ENCODE data around the gene ZMIZ1.
A peak's percentile ranks its signal among the peaks of the same experiment; 100 is the strongest.

ZMIZ1 gene

GRCh38 chr10:79356104-79356503 is 287.3 kb downstream of the ZMIZ1 start:
- DNase-seq (ENCODE audit: low spot score): peak; percentile 8
- TF ChIP-seq CTCF (IDR thresholded peaks at IDR 0.05; ENCODE audit: extremely low read depth, missing control alignments): no peak

- no peak for DNase-seq (ENCODE audit: low spot score)
- no peak for TF ChIP-seq CTCF (IDR thresholded peaks at IDR 0.05; ENCODE audit: extremely low read depth, missing control alignments)
Measured at GRCh38 chr10:79357180-79357579, 288.4 kb downstream of the ZMIZ1 start.

GRCh38 chr10:79358811-79359210 is 290.0 kb downstream of the ZMIZ1 start:
- TF ChIP-seq CTCF (IDR thresholded peaks at IDR 0.05; ENCODE audit: extremely low read depth, missing control alignments): no peak
- DNase-seq (ENCODE audit: low spot score): peak; percentile 17

GRCh38 chr10:79359816-79360498 is 291.2 kb downstream of the ZMIZ1 start:
- DNase-seq (ENCODE audit: low spot score): no peak
- no peak for TF ChIP-seq CTCF (IDR thresholded peaks at IDR 0.05; ENCODE audit: extremely low read depth, missing control alignments)

- DNase-seq (ENCODE audit: low spot score): peak; percentile 3
- TF ChIP-seq CTCF (IDR thresholded peaks at IDR 0.05; ENCODE audit: extremely low read depth, missing control alignments): no peak
Measured at GRCh38 chr10:79360499-79361342, 292.0 kb downstream of the ZMIZ1 start.

- no peak for TF ChIP-seq CTCF (IDR thresholded peaks at IDR 0.05; ENCODE audit: extremely low read depth, missing control alignments)
- peak; percentile 3 for DNase-seq (ENCODE audit: low spot score)
Measured at GRCh38 chr10:79361726-79362397, 293.1 kb downstream of the ZMIZ1 start.
